Vagina (tissue), 2 donors: ENCODE measurements around the gene GNAZ.

Experiments
- POLR2A ChIP-seq, 2 donors: fragments of 450-650 bp; IDR thresholded peaks; one replicate each; pipeline ENCODE4 v1.6.1; 2017; ENCODE audit warnings: antibody characterized with exemption in 2 of 2, mild to moderate bottlenecking in 2 of 2, moderate library complexity in 2 of 2
- POLR2AphosphoS5 ChIP-seq, 2 donors: sonication (generic); formaldehyde crosslinking; IDR thresholded peaks; one replicate each; pipeline ENCODE4 v1.9.0; 2017; ENCODE audit warnings: antibody characterized with exemption in 2 of 2, mild to moderate bottlenecking in 2 of 2, low read depth in 1 of 2; ENCODE audit not compliant: insufficient read depth in 1 of 2
- TF ChIP-seq, protein P1 (sequence below), 3 experiments: fragments of 450-650 bp in 2 of 3; fragments of 200-600 bp in 1 of 3; sonication (generic) in 1 of 3; IDR thresholded peaks; one replicate each; pipeline ENCODE4 v1.5.1; 2017 to 2019; ENCODE audit warnings: antibody characterized with exemption in 3 of 3, mild to moderate bottlenecking in 2 of 3, moderate library complexity in 2 of 3

DNA sequence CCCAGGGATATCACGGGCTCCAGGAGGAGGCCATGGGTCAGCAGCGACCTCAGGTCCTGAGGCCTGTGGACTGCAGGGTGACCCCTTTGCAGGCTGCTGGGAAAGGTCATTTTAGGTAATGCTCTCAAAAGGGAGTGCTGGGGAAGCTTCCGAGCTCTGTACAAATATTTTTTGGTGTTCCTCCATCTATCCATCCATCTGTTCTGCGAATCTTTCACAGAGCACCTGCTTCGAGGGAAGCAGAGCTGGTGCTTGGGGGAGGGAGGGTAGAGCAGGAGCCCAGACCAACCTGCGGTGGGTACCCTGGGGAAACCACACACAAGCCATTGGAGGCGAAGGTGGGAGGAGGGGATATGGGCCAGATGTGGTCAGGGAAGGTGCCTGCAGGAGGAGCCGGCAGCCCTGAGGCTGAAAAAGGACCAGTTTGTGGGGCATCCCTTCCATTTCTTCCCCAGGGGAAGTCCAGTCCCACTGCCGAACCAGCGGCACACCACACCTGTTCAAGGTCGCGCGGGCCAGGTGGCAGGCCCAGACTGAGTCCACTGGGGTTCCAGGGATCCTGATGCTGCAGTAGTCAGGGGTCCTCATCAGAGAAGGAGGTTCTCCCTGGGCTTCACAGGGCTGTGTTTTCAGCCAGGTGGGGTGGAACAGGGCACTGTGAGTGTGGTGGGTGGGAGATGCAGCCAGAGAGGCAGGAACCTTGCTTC lies 13.1 kb downstream of the GNAZ start:
- no peak for TF ChIP-seq POLR2A (IDR thresholded peaks at IDR 0.05)
- TF ChIP-seq POLR2AphosphoS5 (IDR thresholded peaks at IDR 0.05; ENCODE audit: insufficient read depth in 1 of 2, low read depth in 1 of 2), result no peak
- TF ChIP-seq, protein P1, sequence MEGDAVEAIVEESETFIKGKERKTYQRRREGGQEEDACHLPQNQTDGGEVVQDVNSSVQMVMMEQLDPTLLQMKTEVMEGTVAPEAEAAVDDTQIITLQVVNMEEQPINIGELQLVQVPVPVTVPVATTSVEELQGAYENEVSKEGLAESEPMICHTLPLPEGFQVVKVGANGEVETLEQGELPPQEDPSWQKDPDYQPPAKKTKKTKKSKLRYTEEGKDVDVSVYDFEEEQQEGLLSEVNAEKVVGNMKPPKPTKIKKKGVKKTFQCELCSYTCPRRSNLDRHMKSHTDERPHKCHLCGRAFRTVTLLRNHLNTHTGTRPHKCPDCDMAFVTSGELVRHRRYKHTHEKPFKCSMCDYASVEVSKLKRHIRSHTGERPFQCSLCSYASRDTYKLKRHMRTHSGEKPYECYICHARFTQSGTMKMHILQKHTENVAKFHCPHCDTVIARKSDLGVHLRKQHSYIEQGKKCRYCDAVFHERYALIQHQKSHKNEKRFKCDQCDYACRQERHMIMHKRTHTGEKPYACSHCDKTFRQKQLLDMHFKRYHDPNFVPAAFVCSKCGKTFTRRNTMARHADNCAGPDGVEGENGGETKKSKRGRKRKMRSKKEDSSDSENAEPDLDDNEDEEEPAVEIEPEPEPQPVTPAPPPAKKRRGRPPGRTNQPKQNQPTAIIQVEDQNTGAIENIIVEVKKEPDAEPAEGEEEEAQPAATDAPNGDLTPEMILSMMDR (IDR thresholded peaks at IDR 0.05), result no peak
